Brain microvascular endothelial cell (primary cell): ENCODE data around the gene FBXW11.

Source experiments
- DNase-seq: peaks from one replicate; pipeline ENCODE4 v3.0.0-alpha.2; 2020
- H3K27ac ChIP-seq: fragments of 250-450 bp; sonication (Bioruptor Pico); 2 replicates; pipeline ENCODE4 v1.5.1; 2020; ENCODE audit warnings: mild to moderate bottlenecking, moderate library complexity
- H3K27me3 ChIP-seq: fragments of 250-450 bp; sonication (Bioruptor Pico); replicated peaks from 2 replicates; pipeline ENCODE4 v1.5.1; 2020; ENCODE audit warnings: mild to moderate bottlenecking
- H3K36me3 ChIP-seq: fragments of 250-450 bp; sonication (Bioruptor Pico); replicated peaks from 2 replicates; pipeline ENCODE4 v1.5.1; 2020; ENCODE audit warnings: mild to moderate bottlenecking
- H3K4me3 ChIP-seq: 2 replicates; pipeline ENCODE4 v1.5.1; 2011; ENCODE audit warnings: low read depth, mild to moderate bottlenecking, control low read depth, low read length, moderate library complexity
- CTCF ChIP-seq: IDR thresholded peaks from 2 replicates; pipeline ENCODE4 v1.5.1; 2011; ENCODE audit warnings: low read depth, mild to moderate bottlenecking, moderate library complexity, low read length, control low read depth, inconsistent platforms; ENCODE audit errors: missing control alignments
- in situ Hi-C: cut with HindIII; loops from 2 replicates; pipeline ENCODE4 v1.10.0; 2017; ENCODE audit warnings: low sequenced_read_pairs, low pct_ligation_motif_present

Gene FBXW11

DNA sequence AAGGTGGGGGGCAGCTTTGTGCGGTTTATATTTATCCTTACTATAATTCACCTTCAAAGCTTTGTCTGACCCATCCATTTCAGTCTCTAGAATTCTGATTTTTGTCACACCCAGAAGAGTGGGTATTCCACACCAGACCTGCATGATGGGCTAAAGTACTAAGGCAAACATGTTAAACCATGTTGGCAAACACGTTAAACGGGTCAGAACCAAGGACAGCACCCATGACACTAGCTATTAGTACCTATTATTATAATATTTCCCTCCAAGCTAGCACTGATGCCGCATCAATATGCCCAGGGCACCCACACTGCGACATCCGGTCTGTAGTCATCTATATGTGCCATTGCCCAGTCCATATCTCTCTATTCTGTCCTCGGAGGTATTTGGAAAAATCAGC, 104.7 kb downstream of the FBXW11 start:
- no peaks in the 10 kb centered on the region for H3K36me3 ChIP-seq
- no peak for TF ChIP-seq CTCF
- H3K4me3 ChIP-seq: no peak overlapping the region
- no peak overlapping the region for H3K27ac ChIP-seq
- no peaks in the 10 kb centered on the region for H3K27me3 ChIP-seq
- in situ Hi-C loops: no loop called here
- DNase-seq: no peak

DNA sequence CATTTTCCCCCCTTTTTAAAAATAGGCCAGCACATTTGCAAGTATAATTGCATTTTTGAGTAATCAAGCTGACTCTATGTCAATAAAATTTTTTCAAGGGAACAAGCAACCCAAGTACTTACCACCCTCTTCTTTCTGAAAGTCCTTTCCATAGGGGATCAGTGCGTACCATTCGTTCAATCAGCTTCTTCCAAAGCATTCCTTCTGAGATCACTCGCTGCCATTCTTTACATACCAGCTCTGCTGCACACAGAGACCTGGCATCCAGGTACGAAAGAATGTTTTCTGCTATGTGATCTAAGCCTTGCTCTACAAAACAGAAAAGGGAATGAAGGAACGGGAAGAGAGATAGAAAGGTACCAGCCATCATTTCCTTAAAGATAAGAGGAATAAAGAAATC, 106.6 kb downstream of the FBXW11 start:
- H3K36me3 ChIP-seq: no peaks in the 10 kb centered on the region
- in situ Hi-C loops: no loop called here
- TF ChIP-seq CTCF: no peak

DNA sequence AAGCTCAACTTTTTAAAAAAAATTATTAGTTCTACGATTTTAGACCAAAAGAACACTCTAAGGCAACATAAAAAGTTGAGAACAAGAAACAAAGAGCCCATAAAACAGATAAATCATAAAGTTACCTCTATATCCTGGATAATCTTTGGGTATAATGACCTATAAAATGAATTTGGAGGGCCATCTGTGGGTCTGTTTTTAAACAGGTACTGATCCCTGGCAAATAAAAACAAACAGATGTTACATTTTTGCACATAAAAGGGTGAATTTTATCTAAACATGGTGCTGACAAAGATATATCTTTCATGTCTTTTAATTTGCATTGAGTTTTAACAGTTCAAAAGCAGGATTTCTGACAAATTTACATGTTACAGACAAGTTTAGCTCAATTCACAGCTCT, 107.6 kb downstream of the FBXW11 start:
- Histone ChIP-seq H3K36me3 (no peaks in the 10 kb centered on the region), H3K27me3 (no peaks in the 10 kb centered on the region), H3K4me3 (no peak overlapping the region), H3K27ac (no peak overlapping the region)
- no peak for DNase-seq
- in situ Hi-C loops: no loop called here
- TF ChIP-seq CTCF: no peak

More for the DNA sequence above, 106.6 kb downstream of the FBXW11 start:
- H3K4me3 ChIP-seq: no peak overlapping the region
- no peak for DNase-seq
- H3K27me3 ChIP-seq: no peaks in the 10 kb centered on the region
- no peak overlapping the region for H3K27ac ChIP-seq

DNA sequence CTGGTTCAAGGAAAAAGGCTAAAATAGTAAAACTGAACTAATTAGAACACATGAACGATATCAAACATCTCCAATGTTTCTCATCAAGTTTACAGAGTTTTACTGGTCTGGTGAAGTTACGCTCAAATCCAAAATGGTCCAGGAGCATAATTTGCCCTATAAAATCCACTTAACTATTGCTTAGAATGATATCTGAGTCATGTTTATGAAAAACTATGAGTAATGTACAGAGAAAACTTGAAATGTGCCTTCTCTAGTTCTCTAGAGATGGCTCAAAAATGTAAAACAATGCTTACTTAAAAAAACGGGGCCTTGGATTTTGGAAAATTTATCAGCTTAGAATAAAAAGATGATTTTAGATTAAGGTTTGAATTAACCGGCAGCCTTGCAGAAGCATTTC, 108.1 kb downstream of the FBXW11 start:
- Histone ChIP-seq H3K27ac (no peak overlapping the region), H3K36me3 (no peaks in the 10 kb centered on the region), H3K4me3 (no peak overlapping the region), H3K27me3 (no peaks in the 10 kb centered on the region)
- no peak for TF ChIP-seq CTCF
- in situ Hi-C loops: no loop called here
- no peak for DNase-seq

- in situ Hi-C loops: no loop called here
- H3K36me3 ChIP-seq: no peaks in the 10 kb centered on the region
- DNase-seq: no peak
- no peak overlapping the region for H3K27ac ChIP-seq
- H3K27me3 ChIP-seq: no peaks in the 10 kb centered on the region
- no peak for TF ChIP-seq CTCF
- no peak overlapping the region for H3K4me3 ChIP-seq
Observed at GRCh38 chr5:171897231-171897630, 109.2 kb downstream of the FBXW11 start.

DNA sequence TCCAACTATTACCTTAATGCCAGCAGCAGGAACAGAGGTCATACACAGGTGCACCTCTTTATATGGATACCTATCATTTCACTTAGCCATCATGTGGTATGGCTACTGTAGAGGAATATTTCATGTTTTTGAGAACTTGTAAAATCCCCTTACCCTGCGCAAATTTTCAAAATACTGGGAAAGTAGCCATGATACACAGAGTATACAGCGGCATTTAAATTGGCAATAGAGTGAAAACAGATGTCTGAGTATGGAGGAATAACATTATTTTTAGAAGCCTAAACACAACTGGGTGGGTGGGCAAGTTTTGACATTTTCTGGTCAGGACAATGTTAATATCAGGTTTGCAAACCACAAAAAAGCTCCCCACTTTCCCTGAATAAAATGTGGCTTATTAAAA, 111.4 kb downstream of the FBXW11 start:
- TF ChIP-seq CTCF: no peak
- no peaks in the 10 kb centered on the region for H3K27me3 ChIP-seq
- in situ Hi-C loops: no loop called here
- no peak overlapping the region for H3K4me3 ChIP-seq
- DNase-seq: no peak
- H3K27ac ChIP-seq: no peak overlapping the region
- H3K36me3 ChIP-seq: peaks cover 2% of the 10 kb centered on the region
